Measurements from ENCODE around the gene PITPNM2. TPM values are rescaled to one million over a fixed set of nuclear protein-coding genes. Genes with fewer than 3 reads are reported as not detected.
A peak's percentile ranks its signal among the peaks of the same experiment; 100 is the strongest.

PITPNM2 gene
- total RNA-seq, 1 donor from 2014 or later, result 0.56 TPM

GRCh38 chr12:123111498-123112165 is 39.3 kb downstream of the PITPNM2 start:
- Histone ChIP-seq H3K4me3 (no peak overlapping the region), H2AFZ (replicated peaks) (no peak overlapping the region), H4K20me1 (ENCODE audit: low read depth) (no peaks in the 10 kb centered on the region), H3K79me2 (ENCODE audit: low read depth) (no peaks in the 10 kb centered on the region), H3K9ac (no peak overlapping the region), H3F3A (ENCODE audit: low read depth) (peaks cover 2% of the 10 kb centered on the region), H3K9me3 (ENCODE audit: low read depth) (no peaks in the 10 kb centered on the region), H3K4me2 (no peak overlapping the region), H3K4me1 (peaks cover 12% of the 10 kb centered on the region), H3K36me3 (no peaks in the 10 kb centered on the region), H3K27me3 (peaks cover 6% of the 10 kb centered on the region), H3K27ac (no peak overlapping the region)
- no peak for TF ChIP-seq EZH2 (IDR thresholded peaks at IDR 0.05)
- TF ChIP-seq CTCF (IDR thresholded peaks at IDR 0.05), result no peak
- no peak for TF ChIP-seq EZH2phosphoT487 (IDR thresholded peaks at IDR 0.05)
- DNase-seq (ENCODE audit: low spot score), result no peak
- Mint-ChIP-seq H3K36me3 (no peaks in the 10 kb centered on the region), H3K9me3 (no peaks in the 10 kb centered on the region), H3K27ac (peak overlapping the region; percentile 90), H3K4me1 (peaks cover 59% of the 10 kb centered on the region), H3K4me3 (peak overlapping the region; percentile 8), H3K27me3 (ENCODE audit: insufficient read depth, low read depth) (peaks cover 3% of the 10 kb centered on the region)

DNA sequence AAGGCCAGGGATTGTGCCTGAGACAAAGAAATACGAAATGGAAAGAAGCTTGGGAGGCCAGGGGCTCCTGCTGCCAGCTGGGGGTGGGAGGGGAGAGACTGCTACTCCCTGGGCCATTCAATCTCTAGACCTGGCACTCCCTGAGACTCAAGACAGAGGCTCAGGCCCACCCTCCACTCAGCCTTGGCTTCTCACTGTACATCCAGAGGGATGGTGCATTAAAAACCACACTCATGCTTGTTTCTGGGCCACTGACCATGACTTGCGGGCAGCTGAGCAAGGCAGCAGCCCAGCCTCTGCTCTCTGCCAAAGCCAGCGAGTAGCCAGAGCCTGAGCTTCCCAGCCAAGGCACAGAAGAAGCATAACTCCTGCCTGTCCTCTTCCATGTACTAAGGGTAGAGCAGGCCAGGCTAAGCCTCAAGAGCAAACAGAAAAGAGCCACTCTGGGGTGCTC is 41.5 kb downstream of the PITPNM2 start:
- Histone ChIP-seq H3F3A (ENCODE audit: low read depth) (peaks cover 2% of the 10 kb centered on the region), H3K4me2 (no peak overlapping the region), H2AFZ (replicated peaks) (no peak overlapping the region), H3K4me1 (peaks cover 24% of the 10 kb centered on the region), H3K4me3 (no peak overlapping the region), H3K27ac (no peak overlapping the region), H3K9me3 (ENCODE audit: low read depth) (no peaks in the 10 kb centered on the region), H3K9ac (no peak overlapping the region), H3K79me2 (ENCODE audit: low read depth) (no peaks in the 10 kb centered on the region), H3K27me3 (no peaks in the 10 kb centered on the region), H3K36me3 (no peaks in the 10 kb centered on the region), H4K20me1 (ENCODE audit: low read depth) (no peaks in the 10 kb centered on the region)
- TF ChIP-seq CTCF (IDR thresholded peaks at IDR 0.05) (no peak), EZH2phosphoT487 (IDR thresholded peaks at IDR 0.05) (no peak), EZH2 (IDR thresholded peaks at IDR 0.05) (no peak)
- H3K27ac Mint-ChIP-seq, result no peak overlapping the region
- peaks cover 3% of the 10 kb centered on the region for H3K27me3 Mint-ChIP-seq (ENCODE audit: insufficient read depth, low read depth)
- no peaks in the 10 kb centered on the region for H3K9me3 Mint-ChIP-seq
- H3K36me3 Mint-ChIP-seq, result no peaks in the 10 kb centered on the region
- H3K4me3 Mint-ChIP-seq, result no peak overlapping the region
- H3K4me1 Mint-ChIP-seq, result peaks cover 67% of the 10 kb centered on the region
- DNase-seq (ENCODE audit: low spot score), result no peak

- Histone ChIP-seq H2AFZ (replicated peaks) (no peak overlapping the region), H3K4me3 (no peak overlapping the region), H3F3A (ENCODE audit: low read depth) (peaks cover 2% of the 10 kb centered on the region), H3K79me2 (ENCODE audit: low read depth) (no peaks in the 10 kb centered on the region), H3K9me3 (ENCODE audit: low read depth) (no peaks in the 10 kb centered on the region), H3K9ac (no peak overlapping the region), H3K27me3 (no peaks in the 10 kb centered on the region), H4K20me1 (ENCODE audit: low read depth) (no peaks in the 10 kb centered on the region), H3K4me1 (peaks cover 24% of the 10 kb centered on the region), H3K4me2 (no peak overlapping the region), H3K27ac (no peak overlapping the region), H3K36me3 (no peaks in the 10 kb centered on the region)
- H3K9me3 Mint-ChIP-seq, result no peaks in the 10 kb centered on the region
- no peak overlapping the region for H3K27ac Mint-ChIP-seq
- peaks cover 68% of the 10 kb centered on the region for H3K4me1 Mint-ChIP-seq
- TF ChIP-seq EZH2phosphoT487 (IDR thresholded peaks at IDR 0.05) (no peak), EZH2 (IDR thresholded peaks at IDR 0.05) (no peak), CTCF (IDR thresholded peaks at IDR 0.05) (no peak)
- H3K36me3 Mint-ChIP-seq, result no peaks in the 10 kb centered on the region
- no peak for DNase-seq (ENCODE audit: low spot score)
- no peak overlapping the region for H3K4me3 Mint-ChIP-seq
- H3K27me3 Mint-ChIP-seq (ENCODE audit: insufficient read depth, low read depth), result peaks cover 3% of the 10 kb centered on the region
These were observed 42.2 kb downstream of the PITPNM2 start for GRCh38 chr12:123108682-123109066.

Data from neural progenitor cell (in vitro differentiated cells).